T-helper 2 cell treated with Interferon-gamma antibody and Interleukin-4, amounts not matched to agents 5 μg/mL and 100 μg/mL, for 36 hours (primary cell): ENCODE data around the gene CLEC16A.
A peak's percentile ranks its signal among the peaks of the same experiment; 100 is the strongest.

Experiments used
- DNase-seq: peaks from one replicate; pipeline ENCODE4 v3.0.0; 2021; ENCODE audit warnings: low spot score
- H3K27ac Mint-ChIP-seq: one replicate; pipeline ENCODE4 v1.8.0; 2021; ENCODE audit warnings: mild to moderate bottlenecking, mixed read lengths
- H3K27me3 Mint-ChIP-seq: one replicate; pipeline ENCODE4 v1.8.0; 2021; ENCODE audit warnings: low read depth, mixed read lengths
- H3K36me3 Mint-ChIP-seq: one replicate; pipeline ENCODE4 v1.8.0; 2021; ENCODE audit warnings: low read depth, mixed read lengths
- H3K4me1 Mint-ChIP-seq: one replicate; pipeline ENCODE4 v1.8.0; 2021; ENCODE audit warnings: low read depth, mixed read lengths
- H3K4me3 Mint-ChIP-seq: one replicate; pipeline ENCODE4 v1.8.0; 2022; ENCODE audit warnings: mild to moderate bottlenecking, moderate library complexity, mixed read lengths
- H3K9me3 Mint-ChIP-seq: one replicate; pipeline ENCODE4 v1.8.0; 2021; ENCODE audit warnings: mixed read lengths

The CLEC16A gene

DNA sequence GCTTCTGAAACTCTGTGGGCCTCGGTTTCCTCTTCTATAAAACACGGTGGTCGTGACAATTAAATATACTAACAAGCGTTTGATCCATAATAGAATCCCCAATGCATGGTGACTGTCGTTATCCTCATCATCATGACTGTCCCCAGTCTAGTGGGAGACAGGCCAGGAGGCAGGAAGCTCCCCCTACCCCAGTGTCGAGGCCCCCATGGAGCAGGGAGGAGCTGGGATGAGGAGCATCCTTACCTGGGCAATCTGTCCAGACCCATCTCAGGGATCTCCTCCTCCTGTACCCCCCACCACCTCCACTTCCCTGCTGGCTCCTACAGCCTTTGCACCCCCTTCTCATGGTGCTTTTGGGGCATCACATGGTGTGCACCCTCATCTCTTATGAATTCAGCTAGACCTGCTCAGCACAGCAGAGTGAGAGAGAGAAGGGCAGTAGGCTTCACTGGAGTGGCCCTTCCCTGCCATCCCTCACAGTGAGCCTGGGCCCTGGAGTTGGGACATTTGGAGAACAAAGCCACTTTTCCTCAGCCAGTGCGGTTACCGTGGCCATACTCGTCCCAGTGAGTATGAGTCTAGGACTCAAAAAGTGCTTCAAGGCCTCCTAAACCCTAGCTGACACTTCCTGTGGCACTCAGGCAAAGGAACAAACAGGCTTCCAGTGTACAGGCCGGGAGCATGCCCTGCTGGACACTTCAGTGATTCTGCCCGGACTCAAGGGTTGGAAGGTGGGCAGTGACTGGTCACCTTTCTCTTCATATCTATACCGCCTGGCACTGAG is 148.6 kb downstream of the CLEC16A start:
- peaks cover 77% of the 10 kb centered on the region for H3K4me1 Mint-ChIP-seq

DNA sequence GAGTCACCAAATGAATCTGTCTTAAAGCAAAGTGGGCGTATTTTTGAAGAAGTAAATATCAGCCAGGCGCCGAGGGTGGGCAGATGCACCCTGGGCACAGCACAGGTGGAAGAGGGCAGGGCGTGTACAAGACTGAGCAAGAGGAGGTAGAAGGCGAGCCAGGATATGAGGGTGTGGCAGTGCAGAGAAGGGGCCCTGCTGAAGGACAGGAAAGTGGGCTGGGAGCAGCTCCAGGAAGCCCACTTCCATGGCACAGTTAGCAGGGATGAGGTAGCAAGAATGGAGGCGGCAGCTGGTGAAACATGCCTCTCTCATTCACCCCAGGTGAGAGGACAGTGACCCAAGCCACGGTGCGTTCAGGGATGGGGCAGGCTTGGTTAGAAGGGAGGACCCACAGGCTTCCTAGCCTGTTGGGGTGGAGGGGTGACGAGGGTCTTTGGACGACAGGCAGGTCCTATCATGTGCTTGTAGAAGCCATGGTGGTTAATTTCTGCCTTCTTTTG is 149.3 kb downstream of the CLEC16A start:
- Mint-ChIP-seq H3K36me3 (peaks cover 23% of the 10 kb centered on the region), H3K27me3 (no peaks in the 10 kb centered on the region), H3K9me3 (no peaks in the 10 kb centered on the region), H3K4me3 (peak overlapping the region; percentile 78), H3K4me1 (peaks cover 75% of the 10 kb centered on the region), H3K27ac (peak overlapping the region; percentile 95)
- DNase-seq = no peak

More for the DNA sequence above, 148.6 kb downstream of the CLEC16A start:
- DNase-seq = no peak
- Mint-ChIP-seq H3K36me3 (peaks cover 23% of the 10 kb centered on the region), H3K4me3 (peak overlapping the region; percentile 78), H3K27ac (peak overlapping the region; percentile 95), H3K27me3 (no peaks in the 10 kb centered on the region), H3K9me3 (no peaks in the 10 kb centered on the region)

DNA sequence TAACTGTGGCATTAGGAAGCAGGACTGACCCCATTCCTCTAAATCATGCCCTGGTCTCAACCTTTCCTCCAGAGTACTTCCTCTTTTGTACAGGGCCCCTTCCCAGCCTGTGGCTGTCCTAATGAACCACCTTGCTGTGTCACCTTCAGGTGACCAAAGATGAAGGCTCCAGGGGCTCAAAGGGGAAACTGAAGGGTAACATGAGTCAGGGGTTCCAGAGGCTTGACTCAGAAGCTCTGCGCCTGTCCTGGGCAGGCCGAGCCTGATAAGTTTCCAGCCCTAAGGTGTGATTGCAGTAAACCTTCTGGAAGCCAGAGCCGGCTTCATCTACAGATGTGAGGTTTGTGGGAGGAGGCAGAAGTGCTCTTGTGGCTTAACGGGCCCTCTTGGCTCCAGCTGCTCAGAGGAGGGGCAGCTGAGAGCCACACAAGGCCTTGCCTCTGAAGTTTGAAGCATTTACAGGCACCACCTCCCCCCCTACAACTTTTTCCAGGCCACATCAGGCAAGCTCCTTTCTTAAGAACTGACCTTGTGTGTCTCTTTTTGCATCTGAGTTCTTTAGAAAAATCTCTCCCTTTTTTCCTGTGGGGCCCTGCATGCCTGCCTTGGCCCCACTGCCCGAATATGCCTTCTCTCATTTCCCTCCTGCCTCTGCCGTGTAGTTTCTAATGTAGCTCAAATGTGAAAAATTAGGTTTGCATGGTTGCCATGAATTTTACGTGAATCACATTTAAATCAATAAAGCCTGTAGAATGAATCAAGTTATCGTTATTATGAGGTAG is 149.9 kb downstream of the CLEC16A start:
- peaks cover 71% of the 10 kb centered on the region for H3K4me1 Mint-ChIP-seq
- no peaks in the 10 kb centered on the region for H3K27me3 Mint-ChIP-seq
- H3K36me3 Mint-ChIP-seq = peaks cover 23% of the 10 kb centered on the region
- peak overlapping the region; percentile 95 for H3K27ac Mint-ChIP-seq
- H3K4me3 Mint-ChIP-seq = peak overlapping the region; percentile 78
- H3K9me3 Mint-ChIP-seq = no peaks in the 10 kb centered on the region
- DNase-seq = peak; percentile 84

DNA sequence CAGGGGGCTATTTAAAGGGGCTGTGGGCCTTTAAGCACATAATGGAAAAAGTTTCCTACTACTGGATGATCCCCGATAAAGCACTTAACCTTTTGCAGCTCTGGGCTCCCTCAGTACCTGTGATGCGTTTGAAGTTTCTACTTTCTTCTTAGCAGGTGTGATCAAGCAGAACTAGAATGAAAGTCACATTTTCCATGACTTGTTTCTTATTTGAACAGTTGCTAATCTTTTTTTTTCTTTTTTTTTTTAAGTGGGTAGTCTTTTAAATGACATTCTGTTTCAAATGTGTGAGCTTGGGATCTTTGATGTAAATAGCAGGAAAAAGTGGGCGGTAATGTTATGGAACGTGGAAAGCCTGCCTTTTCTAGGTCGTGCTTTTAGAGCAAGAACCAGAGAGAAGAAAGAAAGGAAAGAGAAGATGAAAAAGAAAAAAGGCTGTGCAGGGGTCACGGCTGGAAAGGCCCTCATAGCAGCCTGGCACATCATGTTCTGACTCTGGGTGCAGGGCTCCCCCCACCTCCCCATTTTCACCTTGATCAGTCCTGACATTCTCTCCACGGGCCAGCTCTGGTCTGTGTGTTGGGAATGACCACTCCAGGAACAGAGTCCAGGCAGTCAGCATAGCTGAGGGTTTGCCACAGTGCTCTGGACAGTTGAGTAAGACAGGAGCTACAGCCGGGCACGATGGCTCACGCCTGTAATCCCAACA is 150.6 kb downstream of the CLEC16A start:
- peak overlapping the region; percentile 95 for H3K27ac Mint-ChIP-seq
- DNase-seq = no peak
- H3K27me3 Mint-ChIP-seq = no peaks in the 10 kb centered on the region
- H3K9me3 Mint-ChIP-seq = no peaks in the 10 kb centered on the region
- peak overlapping the region; percentile 78 for H3K4me3 Mint-ChIP-seq
- H3K36me3 Mint-ChIP-seq = peaks cover 24% of the 10 kb centered on the region
- H3K4me1 Mint-ChIP-seq = peaks cover 75% of the 10 kb centered on the region

DNA sequence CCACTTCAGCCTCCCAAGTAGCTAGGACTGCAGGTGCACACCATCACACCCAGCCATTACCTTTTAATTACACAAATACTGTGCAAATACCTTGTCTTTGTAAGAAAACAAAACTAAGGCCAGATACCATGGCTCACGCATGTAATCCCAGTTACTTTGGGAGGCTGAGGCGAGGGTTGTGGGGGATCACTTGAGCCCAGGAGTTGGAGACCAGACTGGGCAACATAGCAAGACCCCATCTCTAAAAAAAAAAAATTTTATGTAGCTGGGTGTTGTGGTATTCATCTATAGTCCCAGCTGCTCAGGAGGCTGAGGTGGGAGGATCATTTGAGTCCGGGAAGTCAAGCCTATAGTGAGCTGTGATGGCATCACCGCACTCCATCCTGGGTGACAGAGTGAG is 151.6 kb downstream of the CLEC16A start:
- Mint-ChIP-seq H3K4me1 (peaks cover 82% of the 10 kb centered on the region), H3K4me3 (no peak overlapping the region), H3K27me3 (no peaks in the 10 kb centered on the region), H3K27ac (peak overlapping the region; percentile 95), H3K36me3 (peaks cover 26% of the 10 kb centered on the region), H3K9me3 (no peaks in the 10 kb centered on the region)
- DNase-seq = no peak

DNA sequence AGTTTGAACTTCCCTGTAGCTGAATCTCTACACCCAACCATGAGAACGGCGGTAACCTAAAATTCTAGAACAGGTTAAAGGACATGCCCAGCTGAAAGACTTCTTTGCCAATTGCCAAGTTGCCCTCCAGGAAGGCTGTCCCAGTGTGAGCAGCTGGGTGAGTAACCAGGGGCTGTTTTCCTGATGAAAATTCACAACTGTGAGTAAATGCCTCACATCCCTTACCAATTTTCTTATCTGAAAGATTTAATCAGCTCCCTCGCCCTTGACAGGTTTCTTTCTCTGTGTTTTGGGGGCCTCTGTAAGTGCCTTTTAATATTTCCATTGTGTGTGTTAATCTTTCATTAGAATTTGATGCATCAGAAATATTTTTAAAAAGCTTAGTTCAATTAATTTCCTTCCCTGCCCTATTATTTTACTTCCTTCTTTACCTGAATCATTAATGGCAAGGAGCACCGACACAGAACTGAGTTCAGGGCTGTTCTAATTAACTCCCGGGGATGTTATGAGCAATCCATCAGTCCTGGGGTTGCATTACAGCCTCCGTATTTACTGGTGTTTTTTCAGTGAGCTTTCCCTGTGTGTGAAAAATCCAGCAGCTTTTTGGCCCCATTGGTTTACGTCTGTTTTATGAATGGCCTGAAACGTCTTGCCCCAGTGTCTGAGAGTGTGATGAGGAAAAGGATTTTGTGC is 152.9 kb downstream of the CLEC16A start:
- no peaks in the 10 kb centered on the region for H3K9me3 Mint-ChIP-seq
- H3K27me3 Mint-ChIP-seq = no peaks in the 10 kb centered on the region
- H3K36me3 Mint-ChIP-seq = peaks cover 22% of the 10 kb centered on the region
- H3K4me1 Mint-ChIP-seq = peaks cover 80% of the 10 kb centered on the region
- no peak overlapping the region for H3K4me3 Mint-ChIP-seq
- no peak for DNase-seq
- peak overlapping the region; percentile 69 for H3K27ac Mint-ChIP-seq

DNA sequence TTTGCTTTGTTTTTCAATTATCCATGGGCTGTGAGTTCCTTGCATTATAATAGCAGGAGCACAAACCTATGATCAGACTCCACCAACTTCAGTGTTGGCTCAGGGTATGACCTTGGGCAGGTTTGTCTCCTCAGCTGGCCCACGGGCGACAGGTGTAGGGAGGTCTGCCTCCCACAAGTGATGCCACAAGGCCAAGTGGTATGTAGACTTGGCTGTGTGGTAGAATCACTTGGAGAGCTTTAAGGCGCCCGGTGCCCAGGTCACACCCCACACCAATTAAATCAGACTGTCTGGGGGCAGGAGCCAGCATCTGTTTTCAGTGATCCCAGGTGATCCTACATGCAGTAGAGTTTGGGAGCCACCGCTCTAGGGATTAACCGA is 153.4 kb downstream of the CLEC16A start:
- peaks cover 80% of the 10 kb centered on the region for H3K4me1 Mint-ChIP-seq

DNA sequence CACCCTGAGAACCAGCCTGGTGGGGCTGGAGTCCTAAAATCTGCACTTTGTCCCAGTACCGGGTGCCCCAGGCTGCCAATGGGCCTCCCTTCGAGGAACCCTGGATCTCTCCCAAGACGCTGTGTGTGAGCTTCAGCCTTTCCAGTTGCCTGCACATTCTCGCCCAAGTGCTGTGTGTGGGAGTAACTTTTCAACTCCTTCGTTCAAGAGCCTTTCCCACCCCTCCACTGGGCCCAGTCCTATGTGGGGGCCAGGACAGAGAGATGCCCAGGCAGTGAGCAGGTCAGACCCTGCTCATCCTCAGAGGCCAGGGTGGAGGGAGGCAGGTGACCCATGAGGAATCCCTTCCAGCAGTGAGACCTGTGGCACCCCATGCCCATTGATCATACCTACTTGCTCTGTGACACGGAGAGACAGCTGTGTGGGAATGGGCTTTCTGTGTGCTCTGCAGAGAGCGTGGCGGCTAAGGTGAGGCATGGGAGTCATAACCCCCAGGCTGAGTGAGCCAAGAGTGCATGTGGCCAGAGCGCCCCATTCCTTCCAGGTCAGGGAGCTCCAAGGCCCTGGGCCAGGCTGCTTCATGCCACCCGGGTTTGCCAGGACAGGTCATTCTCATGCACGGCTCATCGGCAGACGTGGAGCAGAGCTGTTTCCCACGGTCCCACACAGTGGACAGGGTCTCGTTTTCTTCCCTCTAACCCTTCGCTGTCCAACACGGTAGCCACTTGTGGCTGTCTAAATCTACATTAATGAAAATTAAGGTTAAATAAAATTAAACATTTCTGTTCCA is 154.4 kb downstream of the CLEC16A start:
- Mint-ChIP-seq H3K4me1 (peaks cover 77% of the 10 kb centered on the region), H3K4me3 (no peak overlapping the region), H3K27ac (peak overlapping the region; percentile 77), H3K9me3 (no peaks in the 10 kb centered on the region), H3K27me3 (no peaks in the 10 kb centered on the region), H3K36me3 (peaks cover 19% of the 10 kb centered on the region)
- no peak for DNase-seq

More for the DNA sequence above, 153.4 kb downstream of the CLEC16A start:
- Mint-ChIP-seq H3K4me3 (no peak overlapping the region), H3K36me3 (peaks cover 21% of the 10 kb centered on the region), H3K27me3 (no peaks in the 10 kb centered on the region), H3K9me3 (no peaks in the 10 kb centered on the region), H3K27ac (peak overlapping the region; percentile 69)
- no peak for DNase-seq

DNA sequence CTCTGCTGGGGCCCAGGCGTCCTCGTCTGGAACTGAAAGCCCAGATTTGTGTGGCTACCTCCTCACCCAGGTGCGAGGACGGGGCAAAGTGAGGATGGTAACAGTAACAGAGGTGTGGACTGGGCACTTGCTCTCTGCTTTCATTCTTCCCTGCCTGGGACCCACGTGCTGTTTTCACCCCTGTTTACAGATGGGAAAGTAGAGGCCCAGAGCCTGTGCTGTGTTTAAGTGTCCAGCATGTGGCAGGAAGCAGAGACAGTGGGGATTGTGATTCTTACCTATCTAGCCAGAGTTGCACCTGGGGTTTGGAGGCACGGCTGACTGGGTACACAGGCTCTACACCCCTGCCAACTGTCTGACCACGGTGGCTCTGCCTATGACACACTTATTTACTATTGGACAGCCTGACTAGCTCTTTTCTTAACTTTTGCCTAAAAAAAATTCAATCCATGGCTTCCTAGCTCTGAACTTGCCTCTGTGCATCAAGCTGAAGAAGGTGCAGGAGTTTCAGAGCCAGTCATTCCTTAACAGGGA is 155.4 kb downstream of the CLEC16A start:
- peaks cover 76% of the 10 kb centered on the region for H3K4me1 Mint-ChIP-seq
- no peak for DNase-seq
- peak overlapping the region; percentile 95 for H3K27ac Mint-ChIP-seq
- no peaks in the 10 kb centered on the region for H3K27me3 Mint-ChIP-seq
- H3K4me3 Mint-ChIP-seq = peak overlapping the region; percentile 75
- H3K9me3 Mint-ChIP-seq = no peaks in the 10 kb centered on the region
- H3K36me3 Mint-ChIP-seq = peaks cover 19% of the 10 kb centered on the region

DNA sequence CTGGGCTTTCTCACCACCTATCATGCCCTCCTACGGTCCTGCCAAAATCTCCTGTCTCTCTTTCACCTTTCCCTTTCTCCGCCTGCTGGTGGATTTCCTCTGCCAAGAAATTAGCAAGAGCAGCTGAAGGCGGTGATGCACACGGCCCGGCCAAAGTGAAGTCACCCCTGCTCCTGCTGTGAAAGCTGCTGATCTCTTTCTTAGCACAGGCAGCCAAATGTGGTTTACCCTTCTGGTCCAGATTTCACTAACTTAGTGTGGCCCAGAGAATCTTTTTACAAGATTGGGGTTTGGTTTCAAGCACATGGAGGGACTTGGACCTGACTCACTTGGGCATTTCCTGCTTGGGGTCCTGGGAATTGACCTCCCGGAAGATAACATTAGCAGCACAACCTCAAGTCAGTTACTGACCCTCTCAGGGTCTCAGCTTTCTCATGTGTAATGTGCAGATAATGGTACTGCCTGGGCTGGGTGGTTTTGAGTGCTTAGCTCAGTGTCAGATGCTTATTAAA is 155.9 kb downstream of the CLEC16A start:
- Mint-ChIP-seq H3K27ac (peak overlapping the region; percentile 95), H3K36me3 (peaks cover 17% of the 10 kb centered on the region), H3K4me1 (peaks cover 77% of the 10 kb centered on the region), H3K9me3 (no peaks in the 10 kb centered on the region), H3K27me3 (no peaks in the 10 kb centered on the region), H3K4me3 (peak overlapping the region; percentile 75)
- DNase-seq = peak; percentile 88

DNA sequence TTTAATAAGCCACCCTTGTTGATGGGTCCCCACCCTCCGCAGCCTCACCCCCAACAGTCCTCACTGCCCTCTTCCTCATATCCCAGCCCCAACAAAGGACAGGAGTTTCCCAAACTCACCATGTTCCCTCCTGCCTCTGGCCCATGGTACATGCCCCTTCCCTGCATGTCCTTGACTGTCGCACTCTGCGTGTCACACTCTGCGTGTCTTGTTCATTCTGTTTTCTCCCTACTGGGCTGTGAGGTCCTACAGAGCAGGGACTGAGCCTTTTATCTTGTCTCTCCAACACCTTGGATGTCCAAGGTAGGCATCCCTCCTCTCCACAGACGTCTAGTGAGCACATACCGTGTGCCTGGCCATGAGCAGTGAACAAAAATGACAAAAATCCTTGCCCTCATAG is 156.9 kb downstream of the CLEC16A start:
- Mint-ChIP-seq H3K36me3 (peaks cover 17% of the 10 kb centered on the region), H3K27ac (peak overlapping the region; percentile 95), H3K4me1 (peaks cover 84% of the 10 kb centered on the region)

DNA sequence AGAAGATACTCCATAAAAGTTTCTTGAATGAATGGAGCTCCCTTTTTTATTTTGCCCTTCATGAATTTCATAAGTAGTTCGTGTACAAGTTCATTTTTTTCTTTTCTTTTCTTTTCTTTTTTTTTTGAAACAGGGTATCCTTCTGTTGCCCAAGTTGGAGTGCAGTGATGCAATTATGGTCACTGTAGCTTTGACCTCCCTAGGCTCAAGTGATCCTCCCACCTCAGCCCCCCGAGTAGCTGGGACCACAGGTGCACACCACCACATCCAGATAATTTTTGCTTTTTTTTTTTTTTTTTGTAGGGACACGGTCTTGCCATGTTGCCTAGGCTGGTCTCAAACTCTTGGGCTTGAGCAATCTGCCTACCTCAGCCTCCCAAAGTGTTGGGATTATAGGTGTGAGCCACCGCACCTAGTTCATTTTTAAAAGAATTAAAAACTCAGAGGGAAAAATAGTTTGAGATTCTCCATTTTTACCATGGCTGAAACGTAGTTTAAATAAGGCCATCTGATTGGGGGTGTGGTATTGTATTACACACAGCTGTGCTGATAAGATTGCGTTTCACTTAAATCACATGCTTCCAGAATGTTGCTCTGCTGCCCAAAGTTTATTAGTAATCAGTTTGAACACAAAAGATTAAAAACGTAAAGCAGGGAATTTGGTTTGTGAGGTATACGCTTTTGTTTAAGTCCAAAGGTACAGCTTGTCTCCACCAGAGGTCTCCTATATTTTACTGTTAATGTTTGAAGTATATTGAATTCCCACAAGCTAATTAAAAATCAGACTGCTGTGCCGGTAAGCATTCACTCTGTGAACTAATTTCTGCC is 157.5 kb downstream of the CLEC16A start:
- H3K27me3 Mint-ChIP-seq = no peaks in the 10 kb centered on the region
- H3K9me3 Mint-ChIP-seq = no peaks in the 10 kb centered on the region
- peaks cover 13% of the 10 kb centered on the region for H3K36me3 Mint-ChIP-seq
- H3K4me1 Mint-ChIP-seq = peaks cover 81% of the 10 kb centered on the region
- no peak for DNase-seq
- peak overlapping the region; percentile 95 for H3K27ac Mint-ChIP-seq
- H3K4me3 Mint-ChIP-seq = peak overlapping the region; percentile 39

More for the DNA sequence above, 156.9 kb downstream of the CLEC16A start:
- DNase-seq = no peak
- Mint-ChIP-seq H3K4me3 (peak overlapping the region; percentile 39), H3K27me3 (no peaks in the 10 kb centered on the region), H3K9me3 (no peaks in the 10 kb centered on the region)
